Upper lobe of left lung (tissue), 6 donors: ENCODE results near the gene KCNIP4. TPM values are rescaled to one million over a fixed set of nuclear protein-coding genes. Genes with fewer than 3 reads are reported as not detected.

Source experiments
- ATAC-seq, 2 donors: fragments of 200-7000 bp; cut with Tn5 transposase; one replicate each; pipeline ENCODE4 v1.9.1; 2022; ENCODE audit warnings: mild to moderate bottlenecking in 2 of 2, moderate library complexity in 2 of 2; ENCODE audit not compliant: low FRiP score in 2 of 2
- DNase-seq, 2 donors: peaks; one replicate each; pipeline ENCODE4 v3.0.0-alpha.2; 2019 to 2020
- H3K27ac ChIP-seq, 4 donors: fragments of 200-600 bp; sonication (generic); one replicate each; pipeline ENCODE4 v1.5.1; 2016 to 2019
- H3K27me3 ChIP-seq, 4 donors: fragments of 200-600 bp; sonication (generic); one replicate each; pipeline ENCODE4 v1.5.1; 2017 to 2019
- H3K36me3 ChIP-seq, 4 donors: fragments of 200-600 bp; sonication (generic); one replicate each; pipeline ENCODE4 v1.5.1; 2016 to 2019
- H3K4me1 ChIP-seq, 4 donors: fragments of 200-600 bp; sonication (generic); one replicate each; pipeline ENCODE4 v1.5.1; 2018 to 2019
- H3K4me3 ChIP-seq, 4 donors: fragments of 200-600 bp; sonication (generic); one replicate each; pipeline ENCODE4 v1.5.1; 2017 to 2019; ENCODE audit warnings: mild to moderate bottlenecking in 2 of 4, moderate library complexity in 1 of 4
- H3K9me3 ChIP-seq, 4 donors: fragments of 200-600 bp; sonication (generic); one replicate each; pipeline ENCODE4 v1.5.1; 2018 to 2019
- CTCF ChIP-seq, 6 experiments: fragments of 450-650 bp in 4 of 6; fragments of 200-600 bp in 2 of 6; sonication (generic) in 2 of 6; IDR thresholded peaks; one replicate each; pipeline ENCODE4 v1.5.1; 2016 to 2019; ENCODE audit warnings: antibody characterized with exemption in 6 of 6
- EP300 ChIP-seq, 4 donors: sonication (generic); formaldehyde crosslinking; IDR thresholded peaks; one replicate each; pipeline ENCODE4 v1.5.1; 2017; ENCODE audit warnings: antibody characterized with exemption in 4 of 4, control low read depth in 2 of 4
- POLR2A ChIP-seq, 4 donors: fragments of 450-650 bp; IDR thresholded peaks; one replicate each; pipeline ENCODE4 v1.5.1; 2016 to 2017; ENCODE audit warnings: antibody characterized with exemption in 4 of 4, mild to moderate bottlenecking in 2 of 4
- POLR2AphosphoS5 ChIP-seq, 2 donors: sonication (generic); formaldehyde crosslinking; IDR thresholded peaks; one replicate each; pipeline ENCODE4 v1.5.1; 2017; ENCODE audit warnings: antibody characterized with exemption in 2 of 2
- WGBS, 2 donors: methylation state at CpG; one replicate each; pipeline ENCODE4 v1.1.5; 2017 to 2018; 5-methylcytosine and 5-hydroxymethylcytosine counted together
- total RNA-seq, 6 donors: library from RNA; depleted of rRNA in 4 of 6; stranded (reverse); fragments of >200 nt in 4 of 6; gene quantifications; one replicate each; pipeline versions ENCODE4 v1.1.0 to v1.2.1, GENCODE V29; 2016 to 2021
- donor health status: DM: no; HTN: no; CAD: no; lungs with moderate emphysema.
- donor health status: DM: no; HTN: yes; CAD: no; lungs with severe emphysema.

Gene KCNIP4
- total RNA-seq, 6 donors from 2014 or later = 0.20 TPM; not detected in 5

GRCh38 chr4:21753084-21753760, 195.3 kb downstream of the KCNIP4 start:
- H3K27me3 ChIP-seq = no peaks in the 10 kb centered on the region
- ATAC-seq = no peak
- no peaks in the 10 kb centered on the region for H3K9me3 ChIP-seq
- no peaks in the 10 kb centered on the region for H3K4me1 ChIP-seq
- no peak for TF ChIP-seq POLR2AphosphoS5 (IDR thresholded peaks at IDR 0.05)
- TF ChIP-seq CTCF (IDR thresholded peaks at IDR 0.05) = no peak
- no peak for TF ChIP-seq POLR2A (IDR thresholded peaks at IDR 0.05)
- no peak for TF ChIP-seq EP300 (IDR thresholded peaks at IDR 0.05)
- DNase-seq = no peak
- H3K4me3 ChIP-seq = no peak overlapping the region
- 69 to 89% methylated on average over 3 of the region's 3 CpGs for WGBS, 2 donors
- no peaks in the 10 kb centered on the region for H3K36me3 ChIP-seq
- no peak overlapping the region for H3K27ac ChIP-seq

- Histone ChIP-seq H3K4me3 (no peak overlapping the region), H3K4me1 (no peaks in the 10 kb centered on the region), H3K27me3 (no peaks in the 10 kb centered on the region), H3K27ac (no peak overlapping the region), H3K9me3 (no peaks in the 10 kb centered on the region), H3K36me3 (no peaks in the 10 kb centered on the region)
- no peak for TF ChIP-seq POLR2A (IDR thresholded peaks at IDR 0.05)
- TF ChIP-seq POLR2AphosphoS5 (IDR thresholded peaks at IDR 0.05) = no peak
- TF ChIP-seq CTCF (IDR thresholded peaks at IDR 0.05) = no peak
- TF ChIP-seq EP300 (IDR thresholded peaks at IDR 0.05) = no peak
- DNase-seq = no peak
- ATAC-seq = no peak
Measured at GRCh38 chr4:21752616-21753015, 196.0 kb downstream of the KCNIP4 start.

GRCh38 chr4:21749924-21750323, 198.6 kb downstream of the KCNIP4 start:
- Histone ChIP-seq H3K9me3 (no peaks in the 10 kb centered on the region), H3K36me3 (no peaks in the 10 kb centered on the region), H3K4me3 (no peak overlapping the region), H3K27ac (no peak overlapping the region), H3K4me1 (no peaks in the 10 kb centered on the region), H3K27me3 (no peaks in the 10 kb centered on the region)
- ATAC-seq (no peak), DNase-seq (no peak)
- 66 to 91% methylated on average over 3 of the region's 3 CpGs for WGBS, 2 donors
- no peak for TF ChIP-seq EP300 (IDR thresholded peaks at IDR 0.05)
- no peak for TF ChIP-seq CTCF (IDR thresholded peaks at IDR 0.05)
- TF ChIP-seq POLR2A (IDR thresholded peaks at IDR 0.05) = no peak
- TF ChIP-seq POLR2AphosphoS5 (IDR thresholded peaks at IDR 0.05) = no peak

- whole genome bisulfite sequencing, 2 donors = 86 to 92% methylated on average over 4 of the region's 4 CpGs
- Histone ChIP-seq H3K36me3 (no peaks in the 10 kb centered on the region), H3K4me1 (no peaks in the 10 kb centered on the region), H3K27ac (no peak overlapping the region), H3K27me3 (no peaks in the 10 kb centered on the region), H3K4me3 (no peak overlapping the region), H3K9me3 (no peaks in the 10 kb centered on the region)
- no peak for TF ChIP-seq POLR2A (IDR thresholded peaks at IDR 0.05)
- TF ChIP-seq CTCF (IDR thresholded peaks at IDR 0.05) = no peak
- TF ChIP-seq POLR2AphosphoS5 (IDR thresholded peaks at IDR 0.05) = no peak
- no peak for TF ChIP-seq EP300 (IDR thresholded peaks at IDR 0.05)
- DNase-seq (no peak), ATAC-seq (no peak)
Measured at GRCh38 chr4:21749412-21749811, 199.2 kb downstream of the KCNIP4 start.

GRCh38 chr4:21744046-21744445, 204.5 kb downstream of the KCNIP4 start:
- Histone ChIP-seq H3K4me1 (no peaks in the 10 kb centered on the region), H3K27ac (no peak overlapping the region), H3K9me3 (no peaks in the 10 kb centered on the region), H3K27me3 (no peaks in the 10 kb centered on the region), H3K4me3 (no peak overlapping the region), H3K36me3 (no peaks in the 10 kb centered on the region)
- TF ChIP-seq EP300 (IDR thresholded peaks at IDR 0.05) (no peak), POLR2A (IDR thresholded peaks at IDR 0.05) (no peak), POLR2AphosphoS5 (IDR thresholded peaks at IDR 0.05) (no peak)
- ATAC-seq (no peak), DNase-seq (no peak)
